Hippocampal formation (tissue), 2 donors: ENCODE measurements around the gene TENM4.
A peak's percentile ranks its signal among the peaks of the same experiment; 100 is the strongest.

Experiments
- DNase-seq, 2 donors: peaks; one replicate each; lab custom pipeline; 2025; lab: John Stamatoyannopoulos, UW

TENM4 gene

GRCh38 chr11:79084382-79084781, 356.4 kb downstream of the TENM4 start:
- DNase-seq, result no peak

- no peak for DNase-seq
These were observed 357.5 kb downstream of the TENM4 start for GRCh38 chr11:79083352-79083751.

GRCh38 chr11:79082907-79083306, 357.9 kb downstream of the TENM4 start:
- DNase-seq, result no peak

GRCh38 chr11:79082280-79082679, 358.6 kb downstream of the TENM4 start:
- no peak for DNase-seq

GRCh38 chr11:79081471-79082031, 359.3 kb downstream of the TENM4 start:
- peak; percentile 47 to 81 for DNase-seq

GRCh38 chr11:79080551-79080950, 360.3 kb downstream of the TENM4 start:
- no peak for DNase-seq

GRCh38 chr11:79078999-79079398, 361.8 kb downstream of the TENM4 start:
- DNase-seq, result no peak

GRCh38 chr11:79078456-79078855, 362.4 kb downstream of the TENM4 start:
- no peak for DNase-seq

GRCh38 chr11:79077702-79078330, 363.0 kb downstream of the TENM4 start:
- DNase-seq, result no peak

- DNase-seq, result peak in 1 of 2 donors; percentile 25
These were observed 364.2 kb downstream of the TENM4 start for GRCh38 chr11:79076526-79077115.

GRCh38 chr11:79074547-79074946, 366.3 kb downstream of the TENM4 start:
- DNase-seq, result no peak

GRCh38 chr11:79071190-79071589, 369.6 kb downstream of the TENM4 start:
- DNase-seq, result no peak

- DNase-seq, result no peak
These were observed 370.3 kb downstream of the TENM4 start for GRCh38 chr11:79070518-79070917.

- no peak for DNase-seq
These were observed 371.3 kb downstream of the TENM4 start for GRCh38 chr11:79069504-79069903.

- DNase-seq, result no peak
These were observed 372.5 kb downstream of the TENM4 start for GRCh38 chr11:79068356-79068755.

- DNase-seq, result no peak
These were observed 373.5 kb downstream of the TENM4 start for GRCh38 chr11:79067352-79067679.

- DNase-seq, result no peak
These were observed 374.1 kb downstream of the TENM4 start for GRCh38 chr11:79066456-79067351.

GRCh38 chr11:79062814-79063762, 377.7 kb downstream of the TENM4 start:
- DNase-seq, result peak in 1 of 2 donors; percentile 15

GRCh38 chr11:79060081-79060953, 380.5 kb downstream of the TENM4 start:
- DNase-seq, result no peak

GRCh38 chr11:79059141-79059540, 381.7 kb downstream of the TENM4 start:
- no peak for DNase-seq
